Pulmonary artery endothelial cell (primary cell): ENCODE measurements around the gene AKR1A1. TPM values are rescaled to one million over a fixed set of nuclear protein-coding genes. Genes with fewer than 3 reads are reported as not detected.
A peak's percentile ranks its signal among the peaks of the same experiment; 100 is the strongest.
"Not testable (repeated sequence)": the region's sequence is repeated elsewhere in the genome, so short reads cannot be mapped to it uniquely, and the experiment has no call there.

Experiments
- DNase-seq: peaks from one replicate; pipeline ENCODE4 v3.0.0-alpha.2; 2011; ENCODE audit warnings: low read depth, low spot score
- total RNA-seq: library from RNA; depleted of rRNA; stranded (reverse); fragments of >200 nt; gene quantifications from 2 replicates; pipeline ENCODE4 v1.2.3, GENCODE V29; 2014

AKR1A1 gene
- total RNA-seq, 1 donor from 2014 or later = 172 TPM

- DNase-seq = no peak
Observed at GRCh38 chr1:45569571-45569961, 18.9 kb downstream of the AKR1A1 start.

GRCh38 chr1:45569962-45570581 is 19.4 kb downstream of the AKR1A1 start:
- DNase-seq = no peak

GRCh38 chr1:45570631-45571030 is 20.0 kb downstream of the AKR1A1 start:
- no peak for DNase-seq

- DNase-seq = no peak
Observed at GRCh38 chr1:45573231-45573804, 22.7 kb downstream of the AKR1A1 start.

- DNase-seq = no peak
Observed at GRCh38 chr1:45574105-45574626, 23.5 kb downstream of the AKR1A1 start.

- peak; percentile 93 for DNase-seq
Observed at GRCh38 chr1:45583264-45583665, 32.6 kb downstream of the AKR1A1 start.

GRCh38 chr1:45583666-45584350 is 33.2 kb downstream of the AKR1A1 start, which contains the start of gene NASP:
Gene NASP, plus strand, starts transcription at chr1:45584041. Its CDS starts 106 bp downstream, at chr1:45584147.
- peak; percentile 37 for DNase-seq

- peak; percentile 80 for DNase-seq
Observed at GRCh38 chr1:45584351-45585109, 33.9 kb downstream of the AKR1A1 start.

GRCh38 chr1:45585110-45585426 is 34.4 kb downstream of the AKR1A1 start:
- no peak for DNase-seq

- no peak for DNase-seq
Observed at GRCh38 chr1:45585496-45586075, 35.0 kb downstream of the AKR1A1 start.

- no peak for DNase-seq
Observed at GRCh38 chr1:45586769-45587168, 36.1 kb downstream of the AKR1A1 start.

- DNase-seq = no peak
Observed at GRCh38 chr1:45589861-45590260, 39.2 kb downstream of the AKR1A1 start.

GRCh38 chr1:45594412-45594811 is 43.8 kb downstream of the AKR1A1 start:
- no peak for DNase-seq

GRCh38 chr1:45596765-45597164 is 46.1 kb downstream of the AKR1A1 start:
- not testable (repeated sequence) for DNase-seq

GRCh38 chr1:45604239-45604638 is 53.6 kb downstream of the AKR1A1 start:
- no peak for DNase-seq

GRCh38 chr1:45607404-45608074 is 56.9 kb downstream of the AKR1A1 start:
- no peak for DNase-seq

- DNase-seq = peak; percentile 75
Observed at GRCh38 chr1:45608175-45609156, 57.8 kb downstream of the AKR1A1 start.

GRCh38 chr1:45610589-45611226 is 60.1 kb downstream of the AKR1A1 start:
- DNase-seq = no peak

- DNase-seq = no peak
Observed at GRCh38 chr1:45612941-45613579, 62.4 kb downstream of the AKR1A1 start.
